ENCODE data around the gene DCUN1D2.
A peak's percentile ranks its signal among the peaks of the same experiment; 100 is the strongest.
"Not testable (repeated sequence)": the region's sequence is repeated elsewhere in the genome, so short reads cannot be mapped to it uniquely, and the experiment has no call there.

DCUN1D2 gene

GRCh38 chr13:113489549-113490495 is 689 bp downstream of the DCUN1D2 start:
- DNase-seq, result peak in 1 of 2 donors; percentile 30

- DNase-seq, result no peak
Measured at GRCh38 chr13:113489171-113489548, 1.4 kb downstream of the DCUN1D2 start.

GRCh38 chr13:113488283-113488682 is 2.2 kb downstream of the DCUN1D2 start:
- no peak for DNase-seq

GRCh38 chr13:113486698-113487097 is 3.8 kb downstream of the DCUN1D2 start:
- DNase-seq, result no peak

GRCh38 chr13:113485545-113485944 is 5.0 kb downstream of the DCUN1D2 start:
- no peak for DNase-seq

GRCh38 chr13:113483504-113484293 is 6.8 kb downstream of the DCUN1D2 start:
- peak in 1 of 2 donors; percentile 23 for DNase-seq

GRCh38 chr13:113483081-113483480 is 7.4 kb downstream of the DCUN1D2 start:
- DNase-seq, result no peak

GRCh38 chr13:113479179-113479578 is 11.3 kb downstream of the DCUN1D2 start:
- DNase-seq, result no peak

- no peak for DNase-seq
Measured at GRCh38 chr13:113477724-113478123, 12.8 kb downstream of the DCUN1D2 start.

- DNase-seq, result no peak
Measured at GRCh38 chr13:113476811-113477210, 13.7 kb downstream of the DCUN1D2 start.

GRCh38 chr13:113475911-113476310 is 14.6 kb downstream of the DCUN1D2 start:
- DNase-seq, result no peak

GRCh38 chr13:113475280-113475679 is 15.2 kb downstream of the DCUN1D2 start:
- no peak for DNase-seq

GRCh38 chr13:113474179-113474578 is 16.3 kb downstream of the DCUN1D2 start:
- DNase-seq, result no peak

- DNase-seq, result no peak
Measured at GRCh38 chr13:113472355-113473025, 18.0 kb downstream of the DCUN1D2 start.

GRCh38 chr13:113471844-113472243 is 18.7 kb downstream of the DCUN1D2 start:
- DNase-seq, result no peak

GRCh38 chr13:113470635-113471163 is 19.8 kb downstream of the DCUN1D2 start:
- not testable (repeated sequence) for DNase-seq

- DNase-seq, result no peak
Measured at GRCh38 chr13:113470073-113470472, 20.4 kb downstream of the DCUN1D2 start.

- no peak for DNase-seq
Measured at GRCh38 chr13:113469582-113469981, 20.9 kb downstream of the DCUN1D2 start.

- DNase-seq, result no peak
Measured at GRCh38 chr13:113468472-113469201, 21.9 kb downstream of the DCUN1D2 start.

- DNase-seq, result no peak
Measured at GRCh38 chr13:113468029-113468428, 22.5 kb downstream of the DCUN1D2 start.

- no peak for DNase-seq
Measured at GRCh38 chr13:113466383-113466782, 24.1 kb downstream of the DCUN1D2 start.

GRCh38 chr13:113465300-113465699 is 25.2 kb downstream of the DCUN1D2 start:
- no peak for DNase-seq

Measured in hippocampal formation (tissue), 2 donors.